ENCODE results near the gene RHBDL3.

GRCh38 chr17:32303781-32304288 is 38.2 kb downstream of the RHBDL3 start:
- no peak for TF ChIP-seq CTCF (optimal IDR thresholded peaks at IDR 0.05 in 1 of 3, IDR thresholded peaks at IDR 0.05 in 1 of 3, conservative IDR thresholded peaks at IDR 0.05 in 1 of 3; ENCODE audit: extremely low read depth in 1 of 3, insufficient read depth in 2 of 3, low read length in 3 of 3)
- TF ChIP-seq EZH2 (IDR thresholded peaks at IDR 0.05; ENCODE audit: low read length), result no peak

Measured in keratinocyte (primary cell).